ENCODE data around the gene JADE2.

Gene JADE2

DNA sequence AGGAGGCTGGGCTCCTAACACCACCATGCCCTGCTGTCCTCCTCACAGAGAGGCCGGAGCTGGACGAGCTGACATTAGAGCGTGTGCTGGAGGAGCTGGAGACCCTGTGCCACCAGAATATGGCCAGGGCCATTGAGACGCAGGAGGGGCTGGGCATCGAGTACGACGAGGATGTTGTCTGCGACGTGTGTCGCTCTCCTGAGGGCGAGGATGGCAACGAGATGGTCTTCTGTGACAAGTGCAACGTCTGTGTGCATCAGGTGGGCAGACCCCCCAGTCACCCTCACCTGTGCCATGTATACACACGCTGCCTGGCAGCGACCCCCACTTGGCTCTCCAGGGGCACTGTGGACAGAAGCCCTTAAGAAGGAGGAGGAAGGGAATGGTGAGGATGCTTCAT is 35.2 kb downstream of the JADE2 start:
- H3K4me1 ChIP-seq (ENCODE audit: control insufficient read depth in 1 of 2, insufficient read depth in 1 of 2, low read depth in 1 of 2, low read length in 1 of 2), result no peaks in the 10 kb centered on the region
- H3K4me3 ChIP-seq (ENCODE audit: low read depth in 1 of 2, low read length in 1 of 2), result no peak overlapping the region
- no peak overlapping the region for H3K27ac ChIP-seq
- H3K36me3 ChIP-seq, result peaks cover 57% of the 10 kb centered on the region
- TF ChIP-seq, protein P1, sequence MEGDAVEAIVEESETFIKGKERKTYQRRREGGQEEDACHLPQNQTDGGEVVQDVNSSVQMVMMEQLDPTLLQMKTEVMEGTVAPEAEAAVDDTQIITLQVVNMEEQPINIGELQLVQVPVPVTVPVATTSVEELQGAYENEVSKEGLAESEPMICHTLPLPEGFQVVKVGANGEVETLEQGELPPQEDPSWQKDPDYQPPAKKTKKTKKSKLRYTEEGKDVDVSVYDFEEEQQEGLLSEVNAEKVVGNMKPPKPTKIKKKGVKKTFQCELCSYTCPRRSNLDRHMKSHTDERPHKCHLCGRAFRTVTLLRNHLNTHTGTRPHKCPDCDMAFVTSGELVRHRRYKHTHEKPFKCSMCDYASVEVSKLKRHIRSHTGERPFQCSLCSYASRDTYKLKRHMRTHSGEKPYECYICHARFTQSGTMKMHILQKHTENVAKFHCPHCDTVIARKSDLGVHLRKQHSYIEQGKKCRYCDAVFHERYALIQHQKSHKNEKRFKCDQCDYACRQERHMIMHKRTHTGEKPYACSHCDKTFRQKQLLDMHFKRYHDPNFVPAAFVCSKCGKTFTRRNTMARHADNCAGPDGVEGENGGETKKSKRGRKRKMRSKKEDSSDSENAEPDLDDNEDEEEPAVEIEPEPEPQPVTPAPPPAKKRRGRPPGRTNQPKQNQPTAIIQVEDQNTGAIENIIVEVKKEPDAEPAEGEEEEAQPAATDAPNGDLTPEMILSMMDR (IDR thresholded peaks at IDR 0.05), result no peak
- no peaks in the 10 kb centered on the region for H3K9me3 ChIP-seq
- no peaks in the 10 kb centered on the region for H3K27me3 ChIP-seq

DNA sequence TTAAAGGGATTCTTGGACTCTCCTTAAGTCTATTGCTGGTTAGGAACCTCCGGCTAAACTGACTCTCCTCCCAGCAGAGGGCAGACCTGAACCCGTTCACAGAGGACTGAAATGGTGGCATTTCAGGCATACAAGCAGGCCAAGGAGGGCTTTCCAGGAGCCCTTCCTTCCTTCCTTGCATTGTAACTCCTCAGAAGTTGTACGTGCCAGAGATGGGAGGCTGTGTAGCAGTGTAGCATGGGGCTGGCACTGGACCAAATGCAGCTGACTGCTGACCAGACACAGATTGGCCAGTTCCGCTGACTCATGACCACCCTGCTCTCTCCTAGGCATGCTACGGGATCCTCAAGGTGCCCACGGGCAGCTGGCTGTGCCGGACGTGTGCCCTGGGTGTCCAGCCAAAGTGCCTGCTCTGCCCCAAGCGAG is 36.4 kb downstream of the JADE2 start:
- Histone ChIP-seq H3K27me3 (no peaks in the 10 kb centered on the region), H3K27ac (no peak overlapping the region), H3K36me3 (peaks cover 68% of the 10 kb centered on the region), H3K4me1 (ENCODE audit: control insufficient read depth in 1 of 2, insufficient read depth in 1 of 2, low read depth in 1 of 2, low read length in 1 of 2) (no peaks in the 10 kb centered on the region), H3K4me3 (ENCODE audit: low read depth in 1 of 2, low read length in 1 of 2) (no peak overlapping the region), H3K9me3 (no peaks in the 10 kb centered on the region)
- TF ChIP-seq, protein P1 (IDR thresholded peaks at IDR 0.05), result no peak

DNA sequence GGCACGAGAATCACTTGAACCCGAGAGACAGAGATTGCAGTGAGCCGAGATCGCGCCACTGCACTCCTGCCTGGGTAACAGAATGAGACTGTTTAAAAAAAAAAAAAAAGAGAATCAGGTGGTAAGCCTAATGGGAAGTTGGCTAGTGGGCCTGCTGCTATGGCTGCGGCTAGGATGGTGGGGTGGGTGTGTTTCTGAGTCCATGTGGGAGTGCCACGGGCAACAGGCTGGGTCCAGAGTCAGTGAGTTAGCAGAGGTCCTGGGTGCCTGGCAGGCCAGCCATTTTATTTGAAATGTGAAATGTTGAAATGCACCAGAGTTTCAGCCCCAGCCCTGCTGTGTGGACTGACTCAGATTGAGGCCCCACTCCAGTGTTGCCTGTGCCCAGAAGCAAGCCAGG is 37.8 kb downstream of the JADE2 start:
- Histone ChIP-seq H3K4me3 (ENCODE audit: low read depth in 1 of 2, low read length in 1 of 2) (no peak overlapping the region), H3K9me3 (no peaks in the 10 kb centered on the region), H3K4me1 (ENCODE audit: control insufficient read depth in 1 of 2, insufficient read depth in 1 of 2, low read depth in 1 of 2, low read length in 1 of 2) (peaks cover 0 to 4% of the 10 kb centered on the region in 2 experiments), H3K36me3 (peaks cover 72% of the 10 kb centered on the region), H3K27ac (no peak overlapping the region), H3K27me3 (no peaks in the 10 kb centered on the region)
- TF ChIP-seq, protein P1 (IDR thresholded peaks at IDR 0.05), result no peak

DNA sequence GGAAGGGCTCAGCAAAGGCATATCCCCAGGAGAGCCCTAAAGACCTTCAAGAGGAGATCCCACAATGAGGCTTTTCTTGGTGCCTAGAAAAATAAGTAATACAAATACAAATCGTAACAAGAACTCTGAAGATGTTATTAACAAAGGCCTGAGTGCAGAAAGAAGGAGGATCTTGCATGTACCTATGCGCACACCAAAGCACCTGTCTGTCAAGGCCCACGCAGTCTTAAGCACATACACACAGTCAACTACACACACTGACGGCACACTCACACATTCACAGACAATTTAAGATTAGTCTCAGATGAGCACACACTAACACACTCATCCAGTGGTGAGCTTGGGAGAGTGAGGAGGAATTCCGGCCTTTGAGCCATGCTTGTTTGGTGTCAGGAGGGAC is 38.5 kb downstream of the JADE2 start:
- no peak overlapping the region for H3K4me3 ChIP-seq (ENCODE audit: low read depth in 1 of 2, low read length in 1 of 2)
- H3K36me3 ChIP-seq, result peaks cover 79% of the 10 kb centered on the region
- H3K9me3 ChIP-seq, result no peaks in the 10 kb centered on the region
- H3K27me3 ChIP-seq, result no peaks in the 10 kb centered on the region
- TF ChIP-seq, protein P1 (IDR thresholded peaks at IDR 0.05), result no peak
- no peak overlapping the region for H3K27ac ChIP-seq
- H3K4me1 ChIP-seq (ENCODE audit: control insufficient read depth in 1 of 2, insufficient read depth in 1 of 2, low read depth in 1 of 2, low read length in 1 of 2), result peaks cover 0 to 5% of the 10 kb centered on the region in 2 experiments

DNA sequence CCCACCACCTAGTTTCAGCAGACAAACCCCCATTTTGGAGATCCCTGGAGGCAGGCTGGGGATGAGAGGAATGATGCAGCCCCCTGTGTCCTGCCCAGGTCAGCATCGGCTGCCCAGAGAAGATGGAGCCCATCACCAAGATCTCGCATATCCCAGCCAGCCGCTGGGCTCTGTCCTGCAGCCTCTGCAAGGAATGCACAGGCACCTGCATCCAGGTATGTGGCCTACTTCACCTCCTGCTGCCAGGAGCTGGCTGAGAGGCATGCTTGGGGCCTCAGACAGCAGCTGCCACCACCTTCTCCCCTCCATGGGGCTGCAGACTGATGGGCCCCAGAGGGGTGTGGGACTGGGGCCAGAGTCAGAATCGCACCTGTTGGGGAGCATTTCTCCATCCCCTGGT is 38.9 kb downstream of the JADE2 start:
- H3K4me3 ChIP-seq (ENCODE audit: low read depth in 1 of 2, low read length in 1 of 2), result no peak overlapping the region
- H3K4me1 ChIP-seq (ENCODE audit: control insufficient read depth in 1 of 2, insufficient read depth in 1 of 2, low read depth in 1 of 2, low read length in 1 of 2), result peaks cover 0 to 5% of the 10 kb centered on the region in 2 experiments
- TF ChIP-seq, protein P1 (IDR thresholded peaks at IDR 0.05), result no peak
- peaks cover 83% of the 10 kb centered on the region for H3K36me3 ChIP-seq
- no peaks in the 10 kb centered on the region for H3K27me3 ChIP-seq
- no peaks in the 10 kb centered on the region for H3K9me3 ChIP-seq
- H3K27ac ChIP-seq, result no peak overlapping the region

Data from neutrophil (primary cell).